Measurements from ENCODE around the gene HEATR5A.
"Not testable (repeated sequence)": the region's sequence is repeated elsewhere in the genome, so short reads cannot be mapped to it uniquely, and the experiment has no call there.

The HEATR5A gene

DNA sequence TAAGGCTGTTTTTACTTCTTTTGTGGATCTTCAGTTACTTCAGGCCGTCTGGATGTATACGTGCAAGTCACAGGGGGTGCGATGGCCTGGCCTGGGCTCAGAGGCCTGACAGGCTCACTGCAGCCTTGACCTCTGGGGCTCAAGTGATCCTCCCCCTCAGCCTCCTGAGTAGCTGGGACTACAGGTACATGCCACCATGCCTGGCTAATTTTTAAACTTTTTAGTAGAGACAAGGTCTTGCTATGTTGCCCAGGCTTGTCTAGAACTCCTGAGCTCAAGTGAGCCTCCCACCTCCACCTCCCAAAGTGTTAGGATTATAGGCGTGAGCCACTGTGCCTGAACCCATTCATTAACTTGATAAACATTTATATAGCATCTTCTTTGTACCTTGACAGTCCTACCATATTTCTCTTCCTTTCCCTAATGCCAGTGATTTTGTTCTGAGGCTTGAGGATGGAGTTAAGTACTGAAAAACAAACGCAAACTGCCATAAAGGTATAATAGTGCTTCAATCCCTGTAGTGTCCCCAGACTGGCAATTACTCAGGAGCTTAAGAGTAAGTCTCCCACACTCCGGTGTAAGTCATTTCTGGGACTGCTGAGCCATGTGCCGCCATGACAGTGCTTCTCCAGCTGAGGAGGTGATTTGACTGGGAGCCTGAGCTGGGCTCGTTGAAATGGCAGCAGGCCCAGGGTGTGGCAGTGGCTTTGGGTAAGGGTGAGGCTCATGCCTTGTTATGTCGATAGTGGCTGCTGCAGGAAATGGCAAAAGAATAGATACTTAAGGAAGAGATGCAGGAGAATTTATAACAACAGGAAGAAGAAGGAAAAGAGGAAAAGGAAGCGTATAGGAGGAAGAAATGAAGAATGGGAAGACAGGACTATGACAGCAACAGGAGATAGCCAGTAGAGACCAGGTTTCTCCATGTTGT lies 169.1 kb downstream of the HEATR5A start:
- Mint-ChIP-seq H3K27ac (no peak overlapping the region), H3K4me1 (no peaks in the 10 kb centered on the region), H3K36me3 (no peaks in the 10 kb centered on the region), H3K4me3 (no peak overlapping the region), H3K9me3 (no peaks in the 10 kb centered on the region), H3K27me3 (no peaks in the 10 kb centered on the region)
- CTCF ChIA-PET: no interaction called here
- DNase-seq: no peak

DNA sequence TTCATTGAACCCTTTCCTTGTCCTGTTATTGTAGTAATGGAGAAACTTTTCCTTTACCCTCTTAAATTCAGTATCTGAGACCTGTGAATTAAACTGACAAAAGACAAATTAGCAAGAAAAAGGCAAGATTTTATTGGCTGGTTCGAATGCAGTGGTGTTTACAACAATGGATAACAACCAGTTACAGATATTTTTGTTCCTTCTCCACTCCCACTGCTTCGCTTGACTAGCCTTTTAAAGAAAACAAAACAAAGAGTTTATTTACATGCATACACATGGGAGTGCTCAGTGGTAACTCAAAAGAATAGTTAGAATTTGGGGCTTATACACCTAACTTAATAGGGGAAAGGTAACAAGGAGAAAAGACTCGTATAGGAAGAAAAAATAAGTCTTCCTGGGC lies 175.7 kb downstream of the HEATR5A start:
- DNase-seq: no peak
- Mint-ChIP-seq H3K4me1 (peaks cover 14% of the 10 kb centered on the region), H3K4me3 (no peak overlapping the region), H3K27ac (no peak overlapping the region), H3K27me3 (no peaks in the 10 kb centered on the region), H3K36me3 (no peaks in the 10 kb centered on the region), H3K9me3 (no peaks in the 10 kb centered on the region)
- CTCF ChIA-PET: no interaction called here

DNA sequence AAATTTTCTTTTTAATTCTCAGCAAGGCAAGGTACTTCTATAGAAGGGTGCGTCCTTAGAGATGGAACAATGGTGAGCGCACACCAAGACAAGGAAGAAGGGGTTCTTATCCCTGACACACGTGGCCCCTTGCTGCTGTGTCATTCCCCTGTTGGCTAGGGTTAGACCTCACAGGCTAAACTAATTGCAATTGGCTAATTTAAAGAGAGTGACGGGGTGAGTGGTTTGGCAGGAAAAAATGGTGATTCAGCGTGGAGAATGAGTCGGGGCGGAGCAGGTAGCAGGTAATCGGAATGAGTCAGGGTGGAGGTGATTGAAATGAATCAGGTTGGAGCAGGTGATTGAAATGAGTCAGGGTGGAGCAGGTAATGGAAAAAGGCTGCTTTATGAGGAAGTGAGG lies 176.5 kb downstream of the HEATR5A start:
- no peak for DNase-seq
- CTCF ChIA-PET: no interaction called here
- Mint-ChIP-seq H3K27me3 (no peaks in the 10 kb centered on the region), H3K27ac (no peak overlapping the region), H3K4me1 (peaks cover 18% of the 10 kb centered on the region), H3K9me3 (no peaks in the 10 kb centered on the region), H3K36me3 (no peaks in the 10 kb centered on the region), H3K4me3 (no peak overlapping the region)

DNA sequence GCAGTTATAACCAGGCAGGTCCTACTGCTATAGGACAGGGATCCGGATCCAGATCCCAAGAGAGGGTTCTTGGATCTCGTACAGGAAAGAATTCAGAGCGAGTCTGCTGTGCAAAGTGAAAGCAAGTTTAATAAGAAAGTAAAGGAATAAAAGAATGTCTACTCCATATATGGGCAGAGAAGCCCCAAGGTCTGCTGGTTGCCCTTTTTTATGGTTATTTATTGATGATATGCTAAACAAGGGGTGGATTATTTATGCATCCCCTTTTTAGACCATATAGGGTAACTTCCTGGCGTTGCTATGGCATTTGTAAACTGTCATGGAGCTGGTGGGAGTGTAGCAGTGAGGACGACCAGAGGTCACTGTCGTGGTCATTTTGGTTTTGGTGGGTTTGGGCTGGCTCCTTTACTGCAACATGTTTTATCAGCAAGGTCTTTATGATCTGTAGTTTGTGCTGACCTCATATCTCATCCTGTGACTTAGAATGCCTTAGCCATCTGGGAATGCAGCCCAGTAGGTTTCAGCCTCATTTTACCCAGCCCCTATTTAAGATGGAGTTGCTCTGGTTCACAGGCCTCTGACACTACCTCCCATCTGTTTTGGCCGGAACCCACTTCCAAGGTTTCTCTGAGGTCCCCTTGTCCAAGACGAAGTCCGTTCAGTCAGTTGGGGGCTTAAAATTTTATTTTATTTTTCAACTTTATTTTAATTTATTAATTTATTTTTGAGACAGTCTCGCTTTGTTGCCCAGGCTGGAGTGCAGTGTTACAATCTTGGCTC lies 178.0 kb downstream of the HEATR5A start:
- H3K36me3 Mint-ChIP-seq, CTCF ChIA-PET, H3K27ac Mint-ChIP-seq, H3K27me3 Mint-ChIP-seq, DNase-seq, H3K4me3 Mint-ChIP-seq, H3K9me3 Mint-ChIP-seq: not testable (repeated sequence)
- H3K4me1 Mint-ChIP-seq: peaks cover 18% of the 10 kb centered on the region

All from activated naive CD4-positive, alpha-beta T cell treated with anti-CD3 and anti-CD28 coated beads, Interleukin-2, amount 10 ng/mL, durations not matched to agents 7 days and 5 days (primary cell).